SK-N-SH treated with all-trans-retinoic acid at 6 μM for 48 hours (cell line): ENCODE measurements around the gene QRFP.

Source experiments
- ATAC-seq: fragments of 200-7000 bp; cut with Tn5 transposase; 3 replicates; pipeline ENCODE4 v1.9.1; 2020; ENCODE audit warnings: mild to moderate bottlenecking, moderate library complexity
- ARNTL ChIP-seq: fragments of 450-650 bp; formaldehyde crosslinking; IDR thresholded peaks from 2 replicates; pipeline ENCODE4 v1.5.0; 2020; ENCODE audit warnings: low read depth, mild to moderate bottlenecking, moderate library complexity, borderline replicate concordance
- BACH2 ChIP-seq: fragments of 250-450 bp; sonication (Bioruptor Pico); IDR thresholded peaks from 2 replicates; pipeline ENCODE4 v1.9.0; 2021; ENCODE audit warnings: mild to moderate bottlenecking, borderline replicate concordance
- CREB5 ChIP-seq: fragments of 250-450 bp; sonication (Bioruptor Pico); IDR thresholded peaks from 2 replicates; pipeline ENCODE4 v1.5.1; 2020; ENCODE audit warnings: low read depth, mild to moderate bottlenecking, moderate library complexity
- CSDC2 ChIP-seq: fragments of 250-450 bp; sonication (Bioruptor Pico); IDR thresholded peaks from 2 replicates; pipeline ENCODE4 v1.5.0; 2020; ENCODE audit warnings: mild to moderate bottlenecking, moderate library complexity
- ESRRG ChIP-seq: fragments of 250-450 bp; sonication (Bioruptor Pico); IDR thresholded peaks from 2 replicates; pipeline ENCODE4 v1.6.1; 2021; ENCODE audit warnings: mild to moderate bottlenecking
- GLIS3 ChIP-seq: fragments of 250-450 bp; sonication (Bioruptor Pico); IDR thresholded peaks from 2 replicates; pipeline ENCODE4 v1.5.0; 2020; ENCODE audit warnings: mild to moderate bottlenecking, moderate library complexity
- ISL1 ChIP-seq: fragments of 250-450 bp; sonication (Bioruptor Pico); IDR thresholded peaks from 2 replicates; pipeline ENCODE4 v2.1.2; 2022; ENCODE audit warnings: mild to moderate bottlenecking, moderate library complexity
- OSR1 ChIP-seq: fragments of 250-450 bp; sonication (Bioruptor Pico); IDR thresholded peaks from 2 replicates; pipeline ENCODE4 v1.8.0; 2022; ENCODE audit warnings: moderate library complexity, mild to moderate bottlenecking, inconsistent platforms
- PATZ1 ChIP-seq: fragments of 250-450 bp; sonication (Bioruptor Pico); IDR thresholded peaks from 2 replicates; pipeline ENCODE4 v1.8.0; 2020; ENCODE audit warnings: mild to moderate bottlenecking, moderate library complexity, borderline replicate concordance
- PPARA ChIP-seq: fragments of 250-450 bp; sonication (Bioruptor Pico); IDR thresholded peaks from 2 replicates; pipeline ENCODE4 v1.5.0; 2020; ENCODE audit warnings: mild to moderate bottlenecking, borderline replicate concordance
- RARB ChIP-seq: fragments of 250-450 bp; sonication (Bioruptor Pico); IDR thresholded peaks from 2 replicates; pipeline ENCODE4 v1.8.0; 2021; ENCODE audit warnings: mild to moderate bottlenecking, moderate library complexity
- SNAI2 ChIP-seq: fragments of 250-450 bp; sonication (Bioruptor Pico); IDR thresholded peaks from 2 replicates; pipeline ENCODE4 v1.5.0; 2020; ENCODE audit warnings: mild to moderate bottlenecking, moderate library complexity
- TCF4 ChIP-seq: fragments of 250-450 bp; sonication (Bioruptor Pico); IDR thresholded peaks from 2 replicates; pipeline ENCODE4 v1.8.0; 2021; ENCODE audit warnings: mild to moderate bottlenecking, moderate library complexity, borderline replicate concordance
- TOX ChIP-seq: fragments of 250-450 bp; sonication (Bioruptor Pico); IDR thresholded peaks from 2 replicates; pipeline ENCODE4 v1.8.0; 2021; ENCODE audit warnings: mild to moderate bottlenecking, moderate library complexity, borderline replicate concordance
- ZC3H10 ChIP-seq: fragments of 250-450 bp; sonication (Bioruptor Pico); IDR thresholded peaks from 2 replicates; pipeline ENCODE4 v1.5.1; 2021; ENCODE audit warnings: mild to moderate bottlenecking, moderate library complexity
- ZFP3 ChIP-seq: fragments of 250-450 bp; sonication (Bioruptor Pico); IDR thresholded peaks from 2 replicates; pipeline ENCODE4 v1.5.0; 2020; ENCODE audit warnings: mild to moderate bottlenecking, moderate library complexity
- ZFP30 ChIP-seq: fragments of 450-650 bp; formaldehyde crosslinking; IDR thresholded peaks from 2 replicates; pipeline ENCODE4 v1.5.0; 2022; ENCODE audit warnings: mild to moderate bottlenecking, moderate library complexity
- ZNF70 ChIP-seq: fragments of 450-650 bp; formaldehyde crosslinking; IDR thresholded peaks from 2 replicates; pipeline ENCODE4 v1.5.0; 2020; ENCODE audit warnings: mild to moderate bottlenecking, moderate library complexity
- ZNF8 ChIP-seq: fragments of 450-650 bp; formaldehyde crosslinking; IDR thresholded peaks from 2 replicates; pipeline ENCODE4 v1.5.0; 2020; ENCODE audit warnings: mild to moderate bottlenecking, moderate library complexity
- TF ChIP-seq, protein P1 (sequence below): fragments of 250-450 bp; sonication (Bioruptor Pico); IDR thresholded peaks from 2 replicates; pipeline ENCODE4 v1.5.1; 2021; ENCODE audit warnings: mild to moderate bottlenecking, moderate library complexity
- TF ChIP-seq, protein P2 (sequence below): fragments of 250-450 bp; sonication (Bioruptor Pico); IDR thresholded peaks from 2 replicates; pipeline ENCODE4 v1.8.0; 2021; ENCODE audit warnings: low read depth, mild to moderate bottlenecking, moderate library complexity, borderline replicate concordance

The QRFP gene

DNA sequence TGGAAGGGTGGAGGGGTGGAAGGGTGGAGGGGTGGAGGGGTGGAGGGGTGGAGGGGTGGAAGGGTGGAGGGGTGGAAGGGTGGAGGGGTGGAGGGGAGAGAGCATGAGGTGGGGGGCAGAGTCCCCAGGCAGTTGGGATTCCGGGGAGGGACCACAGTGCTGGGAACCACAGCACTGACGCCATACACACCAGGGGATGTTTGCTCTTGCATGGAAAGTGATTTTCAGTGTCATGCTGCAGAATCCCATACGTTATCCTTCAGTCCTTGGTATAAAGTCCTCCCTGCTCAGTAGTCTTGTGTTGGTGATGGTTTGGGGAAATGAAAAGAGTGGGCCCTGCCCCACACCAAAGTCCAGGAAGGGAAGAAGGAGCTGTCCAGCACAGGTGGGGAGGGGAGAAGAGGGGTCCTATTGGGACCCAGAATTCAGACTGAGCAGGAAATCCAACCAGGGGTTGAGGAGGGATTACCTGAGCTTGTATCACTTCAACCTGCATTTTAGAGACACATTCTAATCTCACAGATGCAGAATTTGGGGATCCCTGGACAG is 48.0 kb upstream of the QRFP start:
- TF ChIP-seq CREB5 (CRISPR knock-in tag) (no peak), CSDC2 (CRISPR knock-in tag) (no peak), GLIS3 (CRISPR knock-in tag) (no peak), ZNF70 (CRISPR knock-in tag) (no peak), TOX (no peak), ZFP30 (no peak), ZFP3 (CRISPR knock-in tag) (no peak), SNAI2 (CRISPR knock-in tag) (no peak), RARB (no peak), PATZ1 (CRISPR knock-in tag) (no peak), ESRRG (CRISPR knock-in tag) (no peak), ISL1 (CRISPR knock-in tag) (no peak), OSR1 (CRISPR knock-in tag) (no peak), PPARA (CRISPR knock-in tag) (no peak), ZNF8 (CRISPR knock-in tag) (no peak)
- TF ChIP-seq, protein P1, sequence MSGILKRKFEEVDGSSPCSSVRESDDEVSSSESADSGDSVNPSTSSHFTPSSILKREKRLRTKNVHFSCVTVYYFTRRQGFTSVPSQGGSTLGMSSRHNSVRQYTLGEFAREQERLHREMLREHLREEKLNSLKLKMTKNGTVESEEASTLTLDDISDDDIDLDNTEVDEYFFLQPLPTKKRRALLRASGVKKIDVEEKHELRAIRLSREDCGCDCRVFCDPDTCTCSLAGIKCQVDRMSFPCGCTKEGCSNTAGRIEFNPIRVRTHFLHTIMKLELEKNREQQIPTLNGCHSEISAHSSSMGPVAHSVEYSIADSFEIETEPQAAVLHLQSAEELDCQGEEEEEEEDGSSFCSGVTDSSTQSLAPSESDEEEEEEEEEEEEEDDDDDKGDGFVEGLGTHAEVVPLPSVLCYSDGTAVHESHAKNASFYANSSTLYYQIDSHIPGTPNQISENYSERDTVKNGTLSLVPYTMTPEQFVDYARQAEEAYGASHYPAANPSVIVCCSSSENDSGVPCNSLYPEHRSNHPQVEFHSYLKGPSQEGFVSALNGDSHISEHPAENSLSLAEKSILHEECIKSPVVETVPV (CRISPR knock-in tag) = no peak
- TF ChIP-seq, protein P2, sequence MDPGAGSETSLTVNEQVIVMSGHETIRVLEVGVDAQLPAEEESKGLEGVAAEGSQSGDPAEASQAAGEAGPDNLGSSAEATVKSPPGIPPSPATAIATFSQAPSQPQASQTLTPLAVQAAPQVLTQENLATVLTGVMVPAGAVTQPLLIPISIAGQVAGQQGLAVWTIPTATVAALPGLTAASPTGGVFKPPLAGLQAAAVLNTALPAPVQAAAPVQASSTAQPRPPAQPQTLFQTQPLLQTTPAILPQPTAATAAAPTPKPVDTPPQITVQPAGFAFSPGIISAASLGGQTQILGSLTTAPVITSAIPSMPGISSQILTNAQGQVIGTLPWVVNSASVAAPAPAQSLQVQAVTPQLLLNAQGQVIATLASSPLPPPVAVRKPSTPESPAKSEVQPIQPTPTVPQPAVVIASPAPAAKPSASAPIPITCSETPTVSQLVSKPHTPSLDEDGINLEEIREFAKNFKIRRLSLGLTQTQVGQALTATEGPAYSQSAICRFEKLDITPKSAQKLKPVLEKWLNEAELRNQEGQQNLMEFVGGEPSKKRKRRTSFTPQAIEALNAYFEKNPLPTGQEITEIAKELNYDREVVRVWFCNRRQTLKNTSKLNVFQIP (CRISPR knock-in tag) = no peak
- ATAC-seq = no peak

DNA sequence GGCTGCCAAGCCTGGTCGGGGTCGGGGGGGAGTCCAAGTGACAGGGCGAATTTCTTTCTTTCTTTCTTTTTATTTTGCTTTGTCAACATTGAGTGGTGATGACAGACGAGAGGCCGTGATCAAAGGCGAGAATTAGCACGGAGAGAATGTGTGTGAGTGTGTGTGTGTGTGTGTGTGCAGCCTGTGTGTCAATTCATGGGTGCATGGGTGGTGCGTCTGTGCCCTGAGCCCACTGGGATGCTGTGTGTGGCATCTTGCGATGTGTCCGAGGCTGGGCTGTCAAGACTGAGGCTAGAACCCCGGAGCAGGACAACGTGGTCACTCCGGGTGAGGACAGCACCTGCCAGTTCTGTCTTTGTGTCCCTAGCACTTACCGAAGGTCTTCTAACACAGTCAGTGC is 47.2 kb upstream of the QRFP start:
- ATAC-seq = no peak
- TF ChIP-seq ARNTL (CRISPR knock-in tag) (no peak), CSDC2 (CRISPR knock-in tag) (no peak), TCF4 (CRISPR knock-in tag) (no peak), ZC3H10 (CRISPR knock-in tag) (no peak), ZFP3 (CRISPR knock-in tag) (no peak), GLIS3 (CRISPR knock-in tag) (no peak), ESRRG (CRISPR knock-in tag) (no peak), CREB5 (CRISPR knock-in tag) (no peak), ZNF8 (CRISPR knock-in tag) (no peak), RARB (no peak), BACH2 (CRISPR knock-in tag) (no peak), PPARA (CRISPR knock-in tag) (no peak), ISL1 (CRISPR knock-in tag) (no peak), TOX (no peak)
- TF ChIP-seq, protein P2 (CRISPR knock-in tag) = no peak

DNA sequence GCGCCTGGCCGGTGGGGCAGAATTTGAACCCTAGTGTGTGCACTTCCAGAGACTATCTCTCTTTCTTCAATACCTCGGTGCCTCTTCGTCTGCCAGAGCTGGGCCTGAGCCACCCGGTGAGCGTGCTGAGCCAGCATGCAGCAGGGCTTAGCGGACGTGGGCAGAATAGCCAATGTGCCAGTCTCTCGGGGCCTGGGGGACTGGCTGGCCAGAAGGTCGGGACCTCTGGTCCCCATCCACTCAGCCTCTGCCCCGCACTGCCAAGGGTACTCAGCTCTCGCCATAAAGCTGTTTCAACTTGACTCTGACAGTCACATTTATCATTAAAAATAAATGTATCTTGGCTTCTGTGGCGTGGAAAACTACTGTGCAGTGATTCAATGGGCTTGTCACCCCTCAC is 46.6 kb upstream of the QRFP start:
- no peak for TF ChIP-seq TOX
- no peak for ATAC-seq
